Caco-2 (cell line): ENCODE data around the gene CYREN. TPM values are rescaled to one million over a fixed set of nuclear protein-coding genes. Genes with fewer than 3 reads are reported as not detected.

Source experiments
- BruUV-seq: library from RNA; stranded (reverse); fragments of 400-500 nt; replicated peaks from 2 replicates; lab custom pipeline; 2021; lab: Mats Ljungman, UMichigan
- CTCF ChIA-PET: fragments of 300-600 bp; sonication (Branson Sonifier 250); formaldehyde crosslinking; loops from one replicate; lab custom pipeline; 2022; ENCODE audit warnings: antibody characterized with exemption; lab: Charles Lee
- POLR2A ChIA-PET: fragments of 300-600 bp; sonication (Branson Sonifier 250); formaldehyde crosslinking; loops from one replicate; lab custom pipeline; 2022; ENCODE audit warnings: antibody characterized with exemption; lab: Charles Lee
- DNase-seq, 2 experiments: peaks; one replicate each; pipeline versions ENCODE4 v3.0.0 to v3.0.0-alpha.2; 2020 to 2022
- H3K27me3 ChIP-seq: replicated peaks from 2 replicates; pipeline ENCODE4 v1.6.0; 2011; ENCODE audit warnings: low read length; ENCODE audit not compliant: control insufficient read depth, insufficient read depth
- H3K36me3 ChIP-seq: 2 replicates; pipeline ENCODE4 v1.5.1; 2011; ENCODE audit warnings: low read length; ENCODE audit not compliant: control insufficient read depth, insufficient read depth
- H3K4me1 ChIP-seq: fragments of 250-450 bp; sonication (Bioruptor Pico); 2 replicates; pipeline ENCODE4 v1.5.1; 2020; ENCODE audit warnings: mild to moderate bottlenecking
- H3K4me3 ChIP-seq: 2 replicates; pipeline ENCODE4 v1.5.1; 2011; ENCODE audit warnings: low read depth, mild to moderate bottlenecking, control low read depth, low read length
- H3K9me3 ChIP-seq: fragments of 250-450 bp; sonication (Bioruptor Pico); 2 replicates; pipeline ENCODE4 v1.5.1; 2020; ENCODE audit warnings: mild to moderate bottlenecking, moderate library complexity
- H3K27ac Mint-ChIP-seq: one replicate; pipeline ENCODE4 v1.8.0; 2022; ENCODE audit warnings: mixed read lengths; ENCODE audit not compliant: unreplicated experiment
- H3K27me3 Mint-ChIP-seq: one replicate; pipeline ENCODE4 v1.8.0; 2022; ENCODE audit warnings: mixed read lengths; ENCODE audit not compliant: insufficient read depth, unreplicated experiment
- H3K36me3 Mint-ChIP-seq: one replicate; pipeline ENCODE4 v1.8.0; 2022; ENCODE audit warnings: mild to moderate bottlenecking, mixed read lengths; ENCODE audit not compliant: insufficient read depth, unreplicated experiment
- H3K4me1 Mint-ChIP-seq: one replicate; pipeline ENCODE4 v1.8.0; 2022; ENCODE audit warnings: low read depth, mixed read lengths; ENCODE audit not compliant: unreplicated experiment
- H3K4me3 Mint-ChIP-seq: one replicate; pipeline ENCODE4 v1.8.0; 2022; ENCODE audit warnings: mild to moderate bottlenecking, moderate library complexity, mixed read lengths; ENCODE audit not compliant: unreplicated experiment
- H3K9me3 Mint-ChIP-seq: one replicate; pipeline ENCODE4 v1.8.0; 2022; ENCODE audit warnings: mixed read lengths; ENCODE audit not compliant: unreplicated experiment
- intact Hi-C: fragments of 100-400 bp; cut with micrococcal nuclease; formaldehyde crosslinking; loops from one replicate; pipeline ENCODE4 v1.10.0; 2022; ENCODE audit not compliant: unreplicated experiment
- total RNA-seq: library from RNA; stranded (reverse); gene quantifications from 2 replicates; pipeline ENCODE4 v1.2.3, GENCODE V29; 2022
- TF ChIP-seq, protein P1 (sequence below), 2 experiments: fragments of 200-600 bp in 1 of 2; IDR thresholded peaks; 1 replicate in 1 of 2; 2 replicates in 1 of 2; pipeline versions ENCODE4 v1.5.1 to v1.8.0; 2011 to 2022; ENCODE audit warnings: antibody characterized with exemption in 1 of 2, control low read depth in 1 of 2, inconsistent platforms in 1 of 2, low read depth in 1 of 2, low read length in 1 of 2, mild to moderate bottlenecking in 1 of 2, moderate library complexity in 1 of 2; ENCODE audit not compliant: insufficient read depth in 1 of 2, severe bottlenecking in 1 of 2, unreplicated experiment in 1 of 2

Gene CYREN
- total RNA-seq, 1 experiment from 2014 or later, result 60.9 TPM

DNA sequence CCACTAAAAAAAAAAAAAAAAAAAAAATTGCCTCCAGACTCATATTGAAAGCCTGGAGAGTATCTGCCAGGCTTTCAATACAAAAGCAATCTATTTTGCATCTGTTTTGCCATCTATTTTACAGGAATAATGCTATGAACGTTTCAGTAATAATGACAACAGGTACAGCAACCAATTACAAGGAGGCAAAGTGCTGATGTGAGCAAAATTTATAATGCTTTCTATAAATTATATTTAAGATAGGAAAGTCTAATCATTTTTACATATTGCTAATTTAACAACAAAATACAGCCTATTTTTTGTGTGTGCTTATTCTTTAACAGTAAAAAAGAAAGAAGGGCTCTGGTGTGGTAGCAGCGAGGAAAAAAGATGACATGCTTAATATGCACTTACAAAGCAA, 30.8 kb upstream of the CYREN start:
- Histone ChIP-seq H3K9me3 (no peaks in the 10 kb centered on the region), H3K4me3 (no peak overlapping the region), H3K27me3 (no peaks in the 10 kb centered on the region), H3K36me3 (no peaks in the 10 kb centered on the region; the same call in 1 of the 2 replicates), H3K4me1 (peaks cover 12% of the 10 kb centered on the region)
- Mint-ChIP-seq H3K36me3 (no peaks in the 10 kb centered on the region), H3K27me3 (no peaks in the 10 kb centered on the region), H3K4me3 (no peak overlapping the region), H3K4me1 (peaks cover 8% of the 10 kb centered on the region), H3K9me3 (no peaks in the 10 kb centered on the region), H3K27ac (no peak overlapping the region)
- ChIA-PET POLR2A (no interaction called here), CTCF (no interaction called here)
- no TSS peak for BruUV-seq
- DNase-seq, result no peak
- intact Hi-C loops, result no loop called here
- TF ChIP-seq, protein P1, sequence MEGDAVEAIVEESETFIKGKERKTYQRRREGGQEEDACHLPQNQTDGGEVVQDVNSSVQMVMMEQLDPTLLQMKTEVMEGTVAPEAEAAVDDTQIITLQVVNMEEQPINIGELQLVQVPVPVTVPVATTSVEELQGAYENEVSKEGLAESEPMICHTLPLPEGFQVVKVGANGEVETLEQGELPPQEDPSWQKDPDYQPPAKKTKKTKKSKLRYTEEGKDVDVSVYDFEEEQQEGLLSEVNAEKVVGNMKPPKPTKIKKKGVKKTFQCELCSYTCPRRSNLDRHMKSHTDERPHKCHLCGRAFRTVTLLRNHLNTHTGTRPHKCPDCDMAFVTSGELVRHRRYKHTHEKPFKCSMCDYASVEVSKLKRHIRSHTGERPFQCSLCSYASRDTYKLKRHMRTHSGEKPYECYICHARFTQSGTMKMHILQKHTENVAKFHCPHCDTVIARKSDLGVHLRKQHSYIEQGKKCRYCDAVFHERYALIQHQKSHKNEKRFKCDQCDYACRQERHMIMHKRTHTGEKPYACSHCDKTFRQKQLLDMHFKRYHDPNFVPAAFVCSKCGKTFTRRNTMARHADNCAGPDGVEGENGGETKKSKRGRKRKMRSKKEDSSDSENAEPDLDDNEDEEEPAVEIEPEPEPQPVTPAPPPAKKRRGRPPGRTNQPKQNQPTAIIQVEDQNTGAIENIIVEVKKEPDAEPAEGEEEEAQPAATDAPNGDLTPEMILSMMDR (IDR thresholded peaks at IDR 0.05; ENCODE audit: insufficient read depth in 1 of 2, low read depth in 1 of 2, low read length in 1 of 2, severe bottlenecking in 1 of 2, unreplicated experiment in 1 of 2), result no peak

DNA sequence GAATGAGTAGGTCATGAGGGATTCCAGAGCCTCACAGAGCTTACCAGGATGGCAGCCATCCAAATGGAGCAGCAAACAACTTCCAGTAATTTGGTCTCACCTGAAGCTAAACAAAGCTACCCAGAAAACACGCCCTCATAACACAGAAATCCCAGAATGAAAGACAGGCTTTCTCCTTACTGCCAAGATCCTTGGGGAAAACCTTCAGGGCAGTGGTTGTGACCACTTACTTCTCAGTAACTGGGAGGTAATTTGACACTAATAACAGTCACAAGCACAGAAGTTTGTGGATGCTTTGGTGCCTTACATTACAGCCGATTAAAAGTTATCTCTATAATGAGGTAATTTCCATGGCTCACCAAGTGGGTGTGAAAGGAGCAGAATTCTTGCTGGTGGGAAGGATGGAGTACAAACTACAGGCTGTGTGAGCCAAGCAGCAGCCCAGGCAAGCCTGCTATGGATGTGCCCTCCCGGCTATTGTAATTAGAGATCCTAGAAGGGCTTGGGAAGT, 30.4 kb upstream of the CYREN start:
- H3K9me3 ChIP-seq, result no peaks in the 10 kb centered on the region
- TF ChIP-seq, protein P1 (IDR thresholded peaks at IDR 0.05; ENCODE audit: insufficient read depth in 1 of 2, low read depth in 1 of 2, low read length in 1 of 2, severe bottlenecking in 1 of 2, unreplicated experiment in 1 of 2), result no peak
- Mint-ChIP-seq H3K36me3 (no peaks in the 10 kb centered on the region), H3K27ac (no peak overlapping the region), H3K27me3 (no peaks in the 10 kb centered on the region), H3K4me3 (no peak overlapping the region), H3K4me1 (peaks cover 8% of the 10 kb centered on the region), H3K9me3 (no peaks in the 10 kb centered on the region)
- no peaks in the 10 kb centered on the region; the same call in 1 of the 2 replicates for H3K36me3 ChIP-seq
- no peak for DNase-seq
- ChIA-PET CTCF (no interaction called here), POLR2A (no interaction called here)
- intact Hi-C loops, result no loop called here
- H3K4me3 ChIP-seq, result no peak overlapping the region
- H3K4me1 ChIP-seq, result peaks cover 12% of the 10 kb centered on the region
- no peaks in the 10 kb centered on the region for H3K27me3 ChIP-seq
- no TSS peak for BruUV-seq

DNA sequence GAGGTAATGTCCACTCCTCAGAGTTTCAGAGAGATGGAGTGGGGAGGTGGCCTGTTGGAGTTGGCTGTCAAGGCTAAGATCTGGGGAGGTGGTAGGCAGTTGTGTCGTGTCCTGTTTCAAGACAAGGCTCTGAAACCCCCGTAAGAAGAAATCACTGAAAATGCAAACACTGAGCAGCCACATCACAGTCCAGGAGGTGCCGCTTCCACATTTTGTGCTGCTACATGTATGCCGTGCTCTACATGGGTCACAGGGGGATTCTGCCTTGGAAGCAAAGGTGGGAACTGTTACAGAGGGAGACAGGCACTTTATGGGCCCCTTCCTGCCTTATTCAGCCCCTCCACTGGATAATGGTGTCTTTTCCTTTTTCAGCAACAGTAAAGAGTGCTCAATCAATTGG, 28.9 kb upstream of the CYREN start:
- CTCF ChIA-PET, result no interaction called here

More for the DNA sequence above, 28.9 kb upstream of the CYREN start:
- no peak overlapping the region for H3K27ac Mint-ChIP-seq
- no peaks in the 10 kb centered on the region for H3K36me3 ChIP-seq
- H3K36me3 Mint-ChIP-seq, result no peaks in the 10 kb centered on the region
- peaks cover 12% of the 10 kb centered on the region for H3K4me1 ChIP-seq
- H3K4me1 Mint-ChIP-seq, result peaks cover 8% of the 10 kb centered on the region
- H3K27me3 Mint-ChIP-seq, result no peaks in the 10 kb centered on the region
- DNase-seq, result no peak
- no TSS peak for BruUV-seq
- no peak overlapping the region for H3K4me3 ChIP-seq
- intact Hi-C loops, result no loop called here
- H3K9me3 Mint-ChIP-seq, result no peaks in the 10 kb centered on the region
- H3K9me3 ChIP-seq, result no peaks in the 10 kb centered on the region
- TF ChIP-seq, protein P1 (IDR thresholded peaks at IDR 0.05; ENCODE audit: insufficient read depth in 1 of 2, low read depth in 1 of 2, low read length in 1 of 2, severe bottlenecking in 1 of 2, unreplicated experiment in 1 of 2), result no peak
- H3K27me3 ChIP-seq, result no peaks in the 10 kb centered on the region
- POLR2A ChIA-PET, result no interaction called here
- H3K4me3 Mint-ChIP-seq, result no peak overlapping the region
